HepG2 (cell line): ENCODE data around the gene C1QTNF1. TPM values are rescaled to one million over a fixed set of nuclear protein-coding genes. Genes with fewer than 3 reads are reported as not detected.
A peak's percentile ranks its signal among the peaks of the same experiment; 100 is the strongest.

Source experiments
- HNF4G ChIP-seq, 2 experiments: sonication (generic) in 1 of 2; formaldehyde crosslinking in 1 of 2; IDR thresholded peaks; 2 replicates each; pipeline versions ENCODE4 v1.4.0 to v1.6.1; 2011 to 2020; ENCODE audit warnings: borderline replicate concordance in 2 of 2, low read depth in 2 of 2, mild to moderate bottlenecking in 2 of 2, low read length in 1 of 2, missing genetic modification reagents in 1 of 2, moderate library complexity in 1 of 2
- IRF9 ChIP-seq: sonication (generic); formaldehyde crosslinking; IDR thresholded peaks from 2 replicates; pipeline ENCODE4 v1.8.0; 2022; ENCODE audit warnings: missing genetic modification reagents, mild to moderate bottlenecking, borderline replicate concordance
- PHB2 ChIP-seq: fragments of 450-650 bp; IDR thresholded peaks from 2 replicates; pipeline ENCODE4 v1.6.1; 2018; ENCODE audit not compliant: partially characterized antibody
- SNRNP70 ChIP-seq: fragments of 200-400 bp; formaldehyde crosslinking; IDR thresholded peaks from 2 replicates; pipeline ENCODE4 v1.6.1; 2017; ENCODE audit warnings: mild to moderate bottlenecking, low read depth, low read length, moderate library complexity
- TERF1 ChIP-seq: sonication (generic); formaldehyde crosslinking; IDR thresholded peaks from 2 replicates; pipeline ENCODE4 v1.8.0; 2022; ENCODE audit warnings: mild to moderate bottlenecking, missing genetic modification reagents, moderate library complexity
- XRCC5 ChIP-seq: fragments of 200-400 bp; formaldehyde crosslinking; optimal IDR thresholded peaks from 2 replicates; pipeline ENCODE3; 2017; ENCODE audit warnings: mild to moderate bottlenecking, low read length
- ZNF318 ChIP-seq: sonication (generic); formaldehyde crosslinking; IDR thresholded peaks from 2 replicates; pipeline ENCODE4 v1.4.0; 2020; ENCODE audit warnings: mild to moderate bottlenecking, missing genetic modification reagents
- ZNF878 ChIP-seq: sonication (generic); formaldehyde crosslinking; IDR thresholded peaks from 2 replicates; pipeline ENCODE4 v1.8.1; 2023; ENCODE audit warnings: mild to moderate bottlenecking, missing genetic modification reagents, moderate library complexity
- ZNF879 ChIP-seq: sonication (generic); formaldehyde crosslinking; IDR thresholded peaks from 2 replicates; pipeline ENCODE4 v1.8.1; 2023; ENCODE audit warnings: missing genetic modification reagents
- polyA plus RNA-seq, 8 experiments: library from polyadenylated mRNA; depleted of rRNA in 3 of 8; stranded (reverse) in 7 of 8; unstranded in 1 of 8; fragments of >200 nt; fragmentation: Illumina TruSeq in 4 of 8; extraction: Trizol in 4 of 8; gene quantifications; 2 replicates each; pipeline versions ENCODE4 v1.2.1 to v1.2.3, GENCODE V29; 2011 to 2016; ENCODE audit warnings: low read depth in 4 of 8, missing spikeins in 1 of 8, mixed read lengths in 1 of 8; ENCODE audit not compliant: insufficient read depth in 1 of 8
- total RNA-seq, 5 experiments: library from RNA; depleted of rRNA; stranded (reverse); fragments of >200 nt; fragmentation: Illumina TruSeq; extraction: Trizol; gene quantifications; 2 replicates each; pipeline ENCODE4 v1.2.3, GENCODE V29; 2016; ENCODE audit warnings: low read depth in 1 of 5
- TF ChIP-seq, protein P1 (sequence below): sonication (generic); formaldehyde crosslinking; IDR thresholded peaks from 2 replicates; pipeline ENCODE4 v1.4.0; 2020; ENCODE audit warnings: missing genetic modification reagents, mild to moderate bottlenecking, borderline replicate concordance
- TF ChIP-seq, protein P2 (sequence below): sonication (generic); formaldehyde crosslinking; IDR thresholded peaks from 2 replicates; pipeline ENCODE4 v1.4.0; 2020; ENCODE audit warnings: low read depth, mild to moderate bottlenecking, missing genetic modification reagents

The C1QTNF1 gene
- total and polyA plus RNA-seq, 2 of the 13 experiments (the other 11 are each of a cell fraction or from before 2014, with no cell fraction given) = 0.18 to 0.86 TPM

DNA sequence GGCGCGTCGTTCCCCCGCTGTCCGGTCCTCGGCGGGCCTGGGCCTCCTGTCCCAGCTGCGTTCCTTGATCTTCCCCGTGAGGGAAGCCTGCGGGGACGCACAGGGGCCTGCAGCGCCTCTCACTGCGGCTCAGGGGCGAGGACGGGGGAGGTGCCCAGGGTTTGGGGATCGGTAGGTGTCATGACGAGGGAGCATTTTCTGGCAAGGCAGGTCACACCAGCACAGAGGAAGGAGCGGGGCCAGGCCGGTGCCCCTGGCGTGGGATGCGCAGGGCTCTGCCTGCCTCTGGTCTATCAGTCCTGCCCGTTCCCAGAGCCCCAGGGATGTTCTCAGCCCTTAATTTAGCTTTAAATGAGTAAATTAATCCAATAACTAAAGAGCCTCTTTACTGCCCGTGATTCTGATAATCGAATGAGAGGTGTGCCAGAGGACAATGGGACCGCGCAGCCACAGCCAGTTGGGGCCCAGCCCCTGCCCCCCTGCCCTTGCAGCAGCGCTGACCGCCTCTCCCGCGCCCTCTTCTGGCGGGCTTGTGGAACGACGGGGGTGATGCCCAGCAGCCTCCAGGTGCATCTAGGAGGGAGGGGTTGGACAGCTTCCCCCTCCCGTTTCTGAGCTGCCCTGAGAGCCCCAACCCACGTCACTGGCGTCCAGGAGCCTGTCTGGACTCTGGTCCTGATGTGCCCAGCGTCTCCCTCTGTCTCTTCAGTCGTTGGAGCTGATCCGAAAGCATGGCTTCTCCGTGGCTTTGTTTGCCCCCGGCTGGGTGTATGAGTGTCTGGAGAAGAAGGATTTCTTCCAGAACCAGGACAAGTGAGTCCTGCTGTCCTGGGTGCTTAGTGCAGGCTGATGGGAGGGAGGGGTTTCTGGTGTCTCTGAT lies 58.6 kb downstream of the C1QTNF1 start (continued):
- TF ChIP-seq, protein P1, sequence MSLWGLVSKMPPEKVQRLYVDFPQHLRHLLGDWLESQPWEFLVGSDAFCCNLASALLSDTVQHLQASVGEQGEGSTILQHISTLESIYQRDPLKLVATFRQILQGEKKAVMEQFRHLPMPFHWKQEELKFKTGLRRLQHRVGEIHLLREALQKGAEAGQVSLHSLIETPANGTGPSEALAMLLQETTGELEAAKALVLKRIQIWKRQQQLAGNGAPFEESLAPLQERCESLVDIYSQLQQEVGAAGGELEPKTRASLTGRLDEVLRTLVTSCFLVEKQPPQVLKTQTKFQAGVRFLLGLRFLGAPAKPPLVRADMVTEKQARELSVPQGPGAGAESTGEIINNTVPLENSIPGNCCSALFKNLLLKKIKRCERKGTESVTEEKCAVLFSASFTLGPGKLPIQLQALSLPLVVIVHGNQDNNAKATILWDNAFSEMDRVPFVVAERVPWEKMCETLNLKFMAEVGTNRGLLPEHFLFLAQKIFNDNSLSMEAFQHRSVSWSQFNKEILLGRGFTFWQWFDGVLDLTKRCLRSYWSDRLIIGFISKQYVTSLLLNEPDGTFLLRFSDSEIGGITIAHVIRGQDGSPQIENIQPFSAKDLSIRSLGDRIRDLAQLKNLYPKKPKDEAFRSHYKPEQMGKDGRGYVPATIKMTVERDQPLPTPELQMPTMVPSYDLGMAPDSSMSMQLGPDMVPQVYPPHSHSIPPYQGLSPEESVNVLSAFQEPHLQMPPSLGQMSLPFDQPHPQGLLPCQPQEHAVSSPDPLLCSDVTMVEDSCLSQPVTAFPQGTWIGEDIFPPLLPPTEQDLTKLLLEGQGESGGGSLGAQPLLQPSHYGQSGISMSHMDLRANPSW (CRISPR knock-in tag) = no peak
- TF ChIP-seq TERF1 (CRISPR knock-in tag) (no peak), ZNF878 (CRISPR knock-in tag) (no peak), ZNF318 (no peak), IRF9 (CRISPR knock-in tag) (0 out of 2 replicates have a peak, but pooled peaks have one; percentile 59), PHB2 (no peak), HNF4G (IDR thresholded peaks at IDR 0.05; ENCODE audit: borderline replicate concordance, low read depth, low read length) (no peak), HNF4G (CRISPR knock-in tag; IDR thresholded peaks at IDR 0.05; ENCODE audit: borderline replicate concordance, low read depth) (no peak), SNRNP70 (no peak), ZNF879 (no peak), XRCC5 (peak; percentile 94)
- TF ChIP-seq, protein P2, sequence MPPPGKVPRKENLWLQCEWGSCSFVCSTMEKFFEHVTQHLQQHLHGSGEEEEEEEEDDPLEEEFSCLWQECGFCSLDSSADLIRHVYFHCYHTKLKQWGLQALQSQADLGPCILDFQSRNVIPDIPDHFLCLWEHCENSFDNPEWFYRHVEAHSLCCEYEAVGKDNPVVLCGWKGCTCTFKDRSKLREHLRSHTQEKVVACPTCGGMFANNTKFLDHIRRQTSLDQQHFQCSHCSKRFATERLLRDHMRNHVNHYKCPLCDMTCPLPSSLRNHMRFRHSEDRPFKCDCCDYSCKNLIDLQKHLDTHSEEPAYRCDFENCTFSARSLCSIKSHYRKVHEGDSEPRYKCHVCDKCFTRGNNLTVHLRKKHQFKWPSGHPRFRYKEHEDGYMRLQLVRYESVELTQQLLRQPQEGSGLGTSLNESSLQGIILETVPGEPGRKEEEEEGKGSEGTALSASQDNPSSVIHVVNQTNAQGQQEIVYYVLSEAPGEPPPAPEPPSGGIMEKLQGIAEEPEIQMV (CRISPR knock-in tag) = no peak
